Activated CD4-positive, alpha-beta T cell treated with anti-CD3 and anti-CD28 coated beads for 36 hours (primary cell): ENCODE measurements around the gene SPTAN1. TPM values are rescaled to one million over a fixed set of nuclear protein-coding genes. Genes with fewer than 3 reads are reported as not detected.
A peak's percentile ranks its signal among the peaks of the same experiment; 100 is the strongest.
"Not testable (repeated sequence)": the region's sequence is repeated elsewhere in the genome, so short reads cannot be mapped to it uniquely, and the experiment has no call there.

Source experiments
- ATAC-seq: fragments of 200-7000 bp; cut with Tn5 transposase; one replicate; pipeline ENCODE4 v1.10.0; 2021; ENCODE audit warnings: mild to moderate bottlenecking, moderate library complexity
- CTCF ChIA-PET: fragments of 350-600 bp; sonication (Branson Sonifier 250); formaldehyde crosslinking; loops from one replicate; lab custom pipeline; 2021; ENCODE audit warnings: antibody characterized with exemption; lab: Charles Lee
- POLR2A ChIA-PET: fragments of 350-600 bp; sonication (Branson Sonifier 250); formaldehyde crosslinking; loops from one replicate; lab custom pipeline; 2021; ENCODE audit warnings: antibody characterized with exemption, inconsistent platforms; lab: Charles Lee
- DNase-seq: peaks from one replicate; pipeline ENCODE4 v3.0.0-alpha.2; 2020
- H3K27ac Mint-ChIP-seq: one replicate; pipeline ENCODE4 v1.8.0; 2021; ENCODE audit warnings: mixed read lengths
- H3K27me3 Mint-ChIP-seq: one replicate; pipeline ENCODE4 v1.8.0; 2021; ENCODE audit warnings: mixed read lengths
- H3K36me3 Mint-ChIP-seq: one replicate; pipeline ENCODE4 v1.8.0; 2021; ENCODE audit warnings: low read depth, mixed read lengths
- H3K4me1 Mint-ChIP-seq: one replicate; pipeline ENCODE4 v1.8.0; 2021; ENCODE audit warnings: mixed read lengths
- H3K4me3 Mint-ChIP-seq: one replicate; pipeline ENCODE4 v1.8.0; 2021; ENCODE audit warnings: mild to moderate bottlenecking, moderate library complexity, mixed read lengths
- H3K9me3 Mint-ChIP-seq: one replicate; pipeline ENCODE4 v1.8.0; 2021; ENCODE audit warnings: low read depth, mixed read lengths
- intact Hi-C, 2 experiments: fragments of 100-400 bp; cut with DNase I in 1 of 2; cut with micrococcal nuclease in 1 of 2; formaldehyde crosslinking; loops; one replicate each; pipeline versions ENCODE4 v1.14.2 to v1.15.1; 2022 to 2024; cut with DNase I, micrococcal nuclease
- total RNA-seq, 2 experiments: library from RNA; stranded (reverse); gene quantifications; one replicate each; pipeline ENCODE4 v1.2.3, GENCODE V29; 2021

The SPTAN1 gene
- total RNA-seq, 2 experiments from 2014 or later: 192 to 269 TPM

DNA sequence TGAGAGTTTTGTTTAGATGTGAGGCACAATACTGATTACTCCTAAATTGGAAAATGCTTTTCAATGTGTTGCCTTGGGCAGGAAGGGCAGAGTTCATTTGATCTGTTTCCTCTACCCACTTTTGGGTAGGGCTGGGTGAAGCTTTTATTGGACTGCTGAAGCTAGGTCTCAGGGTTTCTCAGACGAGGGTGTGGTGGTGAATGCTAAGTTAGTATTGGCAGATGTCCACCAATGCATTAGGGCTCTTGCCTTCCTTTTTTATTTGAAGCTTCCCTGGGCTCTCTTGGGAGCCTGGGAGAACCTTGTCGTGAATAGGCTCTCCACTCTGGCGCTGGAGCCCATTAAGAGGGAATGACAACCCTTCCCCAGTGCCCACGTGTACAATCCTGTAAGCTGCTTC lies 23.1 kb downstream of the SPTAN1 start:
- DNase-seq (no peak), ATAC-seq (no peak)
- H3K27ac Mint-ChIP-seq: no peak overlapping the region
- H3K27me3 Mint-ChIP-seq: no peaks in the 10 kb centered on the region
- intact Hi-C loops: no loop called here
- no peak overlapping the region for H3K4me3 Mint-ChIP-seq
- H3K36me3 Mint-ChIP-seq: peaks cover 55% of the 10 kb centered on the region
- ChIA-PET CTCF (no interaction called here), POLR2A (interaction anchor here (0.5 kb wide), 1 partner anchor 141 kb away, joined by 6 read pairs; no protein-coding TSS in a partner anchor)
- peaks cover 7% of the 10 kb centered on the region for H3K4me1 Mint-ChIP-seq
- no peaks in the 10 kb centered on the region for H3K9me3 Mint-ChIP-seq

DNA sequence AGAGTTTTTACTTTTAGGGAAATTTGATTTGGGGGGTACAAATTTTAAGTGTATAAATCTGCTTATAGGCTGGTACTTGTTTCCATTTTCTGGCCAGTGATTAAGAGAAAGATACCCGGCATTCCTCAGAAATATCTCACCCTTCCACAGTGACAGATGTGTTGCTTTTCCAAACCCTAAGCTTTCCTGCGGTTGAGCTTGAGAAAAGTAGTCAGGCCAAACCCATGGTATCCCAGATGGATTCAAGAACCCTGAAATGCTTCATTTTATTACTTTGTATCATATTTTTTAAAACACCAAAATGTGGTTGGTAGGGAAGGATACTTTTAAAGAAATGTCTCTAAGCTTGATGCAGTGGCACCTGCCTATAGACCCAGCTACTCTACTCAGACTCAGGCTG lies 23.5 kb downstream of the SPTAN1 start:
- intact Hi-C loops: no loop called here
- Mint-ChIP-seq H3K27ac (no peak overlapping the region), H3K4me3 (no peak overlapping the region), H3K4me1 (peaks cover 7% of the 10 kb centered on the region), H3K9me3 (no peaks in the 10 kb centered on the region), H3K27me3 (no peaks in the 10 kb centered on the region), H3K36me3 (peaks cover 58% of the 10 kb centered on the region)
- ChIA-PET CTCF (no interaction called here), POLR2A (no interaction called here)
- ATAC-seq: no peak
- DNase-seq: no peak

DNA sequence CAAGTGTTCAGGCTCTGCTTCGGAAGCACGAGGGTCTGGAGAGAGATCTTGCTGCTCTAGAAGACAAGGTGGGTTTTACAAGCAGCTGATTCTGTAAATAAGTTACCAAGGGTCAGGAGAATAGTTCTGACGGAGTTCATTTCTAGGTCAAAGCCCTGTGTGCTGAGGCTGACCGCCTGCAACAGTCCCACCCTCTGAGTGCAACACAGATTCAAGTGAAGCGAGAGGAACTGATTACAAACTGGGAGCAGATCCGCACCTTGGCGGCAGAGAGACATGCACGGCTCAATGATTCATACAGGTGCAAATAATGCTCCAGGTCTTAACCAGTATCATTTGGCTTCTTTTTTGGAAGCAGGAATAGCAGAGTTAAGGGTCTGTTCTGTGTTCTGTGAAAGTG lies 24.8 kb downstream of the SPTAN1 start:
- CTCF ChIA-PET: no interaction called here
- intact Hi-C loops: no loop called here
- no peak overlapping the region for H3K27ac Mint-ChIP-seq
- peaks cover 63% of the 10 kb centered on the region for H3K36me3 Mint-ChIP-seq
- DNase-seq: no peak
- H3K4me3 Mint-ChIP-seq: no peak overlapping the region
- POLR2A ChIA-PET: no interaction called here
- no peaks in the 10 kb centered on the region for H3K27me3 Mint-ChIP-seq
- peaks cover 7% of the 10 kb centered on the region for H3K4me1 Mint-ChIP-seq
- no peak for ATAC-seq
- H3K9me3 Mint-ChIP-seq: no peaks in the 10 kb centered on the region

DNA sequence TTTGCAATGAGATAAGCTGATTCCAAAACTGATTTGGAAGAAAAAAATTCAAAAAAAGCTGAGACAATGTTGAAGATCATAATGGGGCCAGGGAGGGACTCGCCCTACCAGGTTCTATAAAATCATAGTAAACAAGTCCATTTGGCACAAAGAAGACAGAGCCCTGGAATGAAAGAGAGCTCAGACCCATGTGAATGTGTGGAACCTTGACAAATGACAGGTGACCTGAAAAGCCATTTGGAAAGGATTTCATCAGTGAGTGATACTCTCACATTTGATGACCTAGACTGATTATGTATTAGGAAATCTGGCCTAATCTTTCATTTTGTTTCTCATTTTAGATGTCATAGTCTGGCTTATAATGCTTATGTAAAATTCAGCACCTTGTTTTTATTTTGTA lies 26.8 kb downstream of the SPTAN1 start:
- CTCF ChIA-PET: interaction anchor here (0.7 to 0.9 kb wide), 4 partner anchors 10 to 160 kb away, joined by 3 to 4 read pairs (median 3); no protein-coding TSS in a partner anchor

DNA sequence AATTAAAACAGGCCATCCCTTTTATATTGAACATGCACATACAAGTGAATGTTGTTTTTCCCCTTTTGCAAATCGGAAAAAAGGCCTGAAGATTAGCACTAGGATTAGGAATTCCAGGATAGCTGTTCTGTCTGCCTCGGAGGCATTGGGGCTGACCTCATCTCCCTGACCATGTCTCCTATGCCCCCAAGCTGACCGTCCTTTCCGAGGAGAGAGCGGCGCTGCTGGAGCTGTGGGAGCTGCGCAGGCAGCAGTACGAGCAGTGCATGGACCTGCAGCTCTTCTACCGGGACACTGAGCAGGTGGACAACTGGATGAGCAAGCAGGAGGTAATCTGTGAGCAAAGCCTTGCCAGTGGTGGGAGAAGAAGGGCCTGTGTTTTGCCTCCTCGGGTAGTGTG lies 28.3 kb downstream of the SPTAN1 start:
- H3K4me3 Mint-ChIP-seq: no peak overlapping the region
- peak overlapping the region; percentile 24 for H3K27ac Mint-ChIP-seq
- intact Hi-C loops: no loop called here
- ChIA-PET CTCF (interaction anchor here (0.6 kb wide), 1 partner anchor 711 kb away, joined by 4 read pairs; no protein-coding TSS in a partner anchor), POLR2A (no interaction called here)
- H3K36me3 Mint-ChIP-seq: peaks cover 79% of the 10 kb centered on the region
- DNase-seq (no peak), ATAC-seq (no peak)
- H3K9me3 Mint-ChIP-seq: no peaks in the 10 kb centered on the region
- no peaks in the 10 kb centered on the region for H3K27me3 Mint-ChIP-seq
- no peaks in the 10 kb centered on the region for H3K4me1 Mint-ChIP-seq

More for the DNA sequence above, 26.8 kb downstream of the SPTAN1 start:
- H3K36me3 Mint-ChIP-seq: peaks cover 78% of the 10 kb centered on the region
- no peak overlapping the region for H3K27ac Mint-ChIP-seq
- H3K9me3 Mint-ChIP-seq: no peaks in the 10 kb centered on the region
- no peak for ATAC-seq
- intact Hi-C loops: no loop called here
- no peak for DNase-seq
- peaks cover 3% of the 10 kb centered on the region for H3K4me1 Mint-ChIP-seq
- no peak overlapping the region for H3K4me3 Mint-ChIP-seq
- POLR2A ChIA-PET: interaction anchor here (0.6 kb wide), 2 partner anchors 11 to 323 kb away, joined by 3 to 4 read pairs; no protein-coding TSS in a partner anchor
- H3K27me3 Mint-ChIP-seq: no peaks in the 10 kb centered on the region

DNA sequence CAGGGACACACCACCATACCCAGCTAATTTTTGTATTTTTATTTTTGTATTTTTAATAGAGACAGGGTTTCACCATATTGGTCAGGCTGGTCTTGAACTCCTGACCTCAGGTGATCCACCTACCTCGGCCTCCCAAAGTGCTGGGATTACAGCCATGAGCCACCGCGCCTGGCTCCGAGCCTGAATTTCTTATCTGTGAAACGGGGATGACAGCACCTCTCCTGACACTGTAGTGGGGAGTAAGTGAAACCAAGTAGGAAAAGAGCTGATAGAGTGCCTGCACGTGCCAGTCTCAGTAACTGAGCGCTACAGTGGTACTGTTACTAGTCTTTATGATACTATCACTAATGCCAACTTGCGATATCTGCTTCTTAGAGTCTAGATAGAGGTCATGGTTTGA lies 32.8 kb downstream of the SPTAN1 start:
- DNase-seq, ATAC-seq, H3K9me3 Mint-ChIP-seq, H3K4me3 Mint-ChIP-seq, POLR2A ChIA-PET, H3K27me3 Mint-ChIP-seq: not testable (repeated sequence)
- CTCF ChIA-PET: interaction anchor here (1.1 kb wide), 1 partner anchor 35 kb away, joined by 3 read pairs; no protein-coding TSS in a partner anchor
- intact Hi-C loops: loop anchor here in 1 of 2 experiments (5.0 kb wide), 1 partner anchor 33 kb away; the partner anchor contains the start of gene SPTAN1
- Mint-ChIP-seq H3K27ac (peak overlapping the region; percentile 19), H3K36me3 (peaks cover 72% of the 10 kb centered on the region), H3K4me1 (peaks cover 15% of the 10 kb centered on the region)

DNA sequence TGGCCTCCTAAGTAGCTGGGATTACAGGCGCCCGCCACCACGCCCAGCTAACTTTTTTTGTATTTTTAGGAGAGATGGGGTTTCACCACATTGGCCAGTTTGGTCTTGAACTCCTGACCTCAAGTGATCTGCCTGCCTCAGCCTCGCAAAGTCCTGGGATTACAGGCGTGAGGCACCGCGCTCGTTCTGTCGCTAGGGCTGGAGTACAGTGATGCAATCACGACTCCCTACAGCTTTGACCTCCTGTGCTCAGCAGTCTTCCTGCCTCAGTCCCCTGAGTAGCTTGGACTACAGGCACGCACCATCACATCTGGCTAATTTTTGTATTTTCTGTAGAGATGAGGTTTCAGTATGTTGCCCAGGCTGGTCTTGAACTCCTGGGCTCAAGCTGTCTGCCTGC lies 34.5 kb downstream of the SPTAN1 start:
- POLR2A ChIA-PET: interaction anchor here (0.6 kb wide), 1 partner anchor 442 kb away, joined by 3 read pairs; no protein-coding TSS in a partner anchor

DNA sequence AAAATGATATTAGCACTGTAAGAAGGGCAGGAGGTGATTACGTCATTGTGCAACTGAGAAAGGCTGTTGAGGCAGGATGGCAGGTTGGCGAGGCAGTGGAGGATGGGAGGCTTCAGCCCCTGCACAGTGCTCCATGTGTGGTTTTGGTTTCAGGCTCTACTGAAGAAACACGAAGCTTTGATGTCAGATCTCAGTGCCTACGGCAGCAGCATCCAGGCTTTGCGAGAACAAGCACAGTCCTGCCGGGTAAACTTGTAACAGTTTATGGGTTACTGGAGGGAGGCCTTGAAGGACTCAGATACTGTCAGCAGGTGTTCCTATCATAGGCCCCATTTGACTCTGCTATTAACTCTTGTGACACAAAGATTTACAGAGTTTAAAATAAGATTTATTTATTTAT lies 35.1 kb downstream of the SPTAN1 start:
- H3K27me3 Mint-ChIP-seq: no peaks in the 10 kb centered on the region
- no peak overlapping the region for H3K4me3 Mint-ChIP-seq
- peak; percentile 99 for ATAC-seq
- POLR2A ChIA-PET: interaction anchor here (0.6 kb wide), 1 partner anchor 442 kb away, joined by 3 read pairs; no protein-coding TSS in a partner anchor
- intact Hi-C loops: loop anchor here (1.0 to 5.0 kb wide), 3 partner anchors 35 to 83 kb away; partner anchors contain the start of genes SPTAN1 (in 2 of the 2) and GLE1 (in 1 of the 2)
- H3K36me3 Mint-ChIP-seq: peaks cover 68% of the 10 kb centered on the region
- peak; percentile 82 for DNase-seq
- peak overlapping the region; percentile 85 for H3K27ac Mint-ChIP-seq
- H3K9me3 Mint-ChIP-seq: no peaks in the 10 kb centered on the region
- CTCF ChIA-PET: interaction anchor here (0.6 to 1.0 kb wide), 2 partner anchors 76 to 148 kb away, joined by 3 read pairs; no protein-coding TSS in a partner anchor
- H3K4me1 Mint-ChIP-seq: peaks cover 15% of the 10 kb centered on the region

More for the DNA sequence above, 34.5 kb downstream of the SPTAN1 start:
- H3K27ac Mint-ChIP-seq: peak overlapping the region; percentile 85
- ATAC-seq: peak; percentile 8
- H3K9me3 Mint-ChIP-seq, DNase-seq, H3K4me3 Mint-ChIP-seq, H3K27me3 Mint-ChIP-seq: not testable (repeated sequence)
- CTCF ChIA-PET: interaction anchor here (1.0 kb wide), 1 partner anchor 148 kb away, joined by 3 read pairs; no protein-coding TSS in a partner anchor
- intact Hi-C loops: loop anchor here (1.0 to 5.0 kb wide), 3 partner anchors 35 to 83 kb away; partner anchors contain the start of genes SPTAN1 (in 2 of the 2) and GLE1 (in 1 of the 2)
- peaks cover 70% of the 10 kb centered on the region for H3K36me3 Mint-ChIP-seq
- peaks cover 15% of the 10 kb centered on the region for H3K4me1 Mint-ChIP-seq

DNA sequence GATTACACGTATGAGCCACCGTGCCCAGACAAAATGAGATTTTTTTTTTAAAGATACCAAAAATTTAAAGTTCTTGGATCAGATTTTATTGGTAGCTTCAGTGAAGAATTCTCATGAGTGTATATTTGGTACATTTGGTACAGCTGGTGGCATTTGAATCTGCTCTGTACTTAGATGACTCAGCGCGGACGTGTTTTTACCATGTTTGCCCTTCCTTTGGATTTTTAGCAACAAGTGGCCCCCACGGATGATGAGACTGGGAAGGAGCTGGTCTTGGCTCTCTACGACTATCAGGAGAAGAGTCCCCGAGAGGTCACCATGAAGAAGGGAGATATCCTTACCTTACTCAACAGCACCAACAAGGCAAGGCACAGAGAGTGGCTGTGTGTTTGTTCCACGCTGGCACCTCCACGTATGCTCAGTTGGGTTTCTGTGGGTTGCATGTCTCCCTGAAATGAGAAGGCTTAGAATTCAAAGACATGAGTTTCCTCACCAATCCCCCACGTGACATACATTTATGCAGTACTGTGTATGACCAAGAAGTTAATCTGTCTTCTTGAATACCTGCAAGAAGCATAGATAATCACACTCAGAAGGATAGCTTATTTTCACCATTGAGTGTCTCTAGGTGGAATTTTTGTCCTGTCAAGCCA lies 36.3 kb downstream of the SPTAN1 start:
- ATAC-seq (peak; percentile 13), DNase-seq (peak; percentile 19)
- CTCF ChIA-PET: no interaction called here
- H3K4me3 Mint-ChIP-seq: no peak overlapping the region
- H3K4me1 Mint-ChIP-seq: peaks cover 15% of the 10 kb centered on the region
- peaks cover 68% of the 10 kb centered on the region for H3K36me3 Mint-ChIP-seq
- POLR2A ChIA-PET: interaction anchor here (0.6 to 0.7 kb wide), 3 partner anchors 39 to 428 kb away, joined by 3 to 8 read pairs (median 4); no protein-coding TSS in a partner anchor
- H3K9me3 Mint-ChIP-seq: no peaks in the 10 kb centered on the region
- intact Hi-C loops: loop anchor here in 1 of 2 experiments (5.0 kb wide), 1 partner anchor 36 kb away; the partner anchor contains the start of gene SPTAN1
- no peaks in the 10 kb centered on the region for H3K27me3 Mint-ChIP-seq
- H3K27ac Mint-ChIP-seq: peak overlapping the region; percentile 75

DNA sequence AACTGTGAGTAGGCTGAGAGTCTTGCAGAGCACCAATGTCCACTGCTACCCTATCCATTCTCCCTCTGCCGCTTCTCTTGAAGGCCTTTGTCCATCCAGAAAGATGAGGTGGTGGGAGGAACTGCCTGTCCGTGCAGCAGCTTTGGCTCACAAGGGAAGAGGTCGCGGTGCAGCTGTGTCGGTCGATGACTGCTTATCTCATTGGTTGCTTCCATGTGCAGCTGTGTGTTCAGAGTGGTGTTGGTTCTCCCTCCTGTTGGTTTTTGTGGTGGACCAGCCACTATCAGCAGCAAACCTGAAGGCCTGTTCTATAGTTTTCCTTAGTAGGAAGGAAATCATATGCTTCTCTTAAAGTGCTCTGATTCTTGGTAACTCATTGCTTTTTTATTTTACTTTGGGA lies 40.7 kb downstream of the SPTAN1 start:
- ATAC-seq: no peak
- CTCF ChIA-PET: no interaction called here
- POLR2A ChIA-PET: no interaction called here
- Mint-ChIP-seq H3K27ac (no peak overlapping the region), H3K4me3 (no peak overlapping the region), H3K4me1 (peaks cover 7% of the 10 kb centered on the region), H3K36me3 (peaks cover 51% of the 10 kb centered on the region), H3K9me3 (no peaks in the 10 kb centered on the region), H3K27me3 (no peaks in the 10 kb centered on the region)
- DNase-seq: no peak
- intact Hi-C loops: loop anchor here in 1 of 2 experiments (10.0 kb wide), 1 partner anchor 298 kb away; no protein-coding TSS in a partner anchor

DNA sequence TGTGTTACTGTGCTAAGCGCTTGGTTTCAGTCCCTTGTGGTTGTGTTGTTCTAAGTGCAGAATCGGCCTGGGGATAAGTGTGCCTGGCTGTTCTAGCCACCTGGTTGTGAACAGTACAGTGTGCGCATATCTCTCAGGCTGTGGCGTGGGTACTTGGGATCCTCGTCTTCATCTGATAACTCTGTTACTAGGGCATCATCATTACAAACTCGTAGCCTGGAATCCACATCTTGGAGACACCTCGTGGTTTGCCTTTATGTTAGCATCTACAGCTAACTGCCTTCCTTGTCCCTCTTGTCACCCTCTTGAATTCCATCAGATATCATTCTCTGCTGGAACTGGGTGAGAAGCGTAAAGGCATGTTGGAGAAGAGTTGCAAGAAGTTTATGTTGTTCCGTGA lies 41.5 kb downstream of the SPTAN1 start:
- H3K27ac Mint-ChIP-seq: peak overlapping the region; percentile 47
- H3K27me3 Mint-ChIP-seq: no peaks in the 10 kb centered on the region
- POLR2A ChIA-PET: no interaction called here
- H3K4me1 Mint-ChIP-seq: peaks cover 2% of the 10 kb centered on the region
- CTCF ChIA-PET: interaction anchor here (1.0 kb wide), 1 partner anchor 49 kb away, joined by 3 read pairs; no protein-coding TSS in a partner anchor
- intact Hi-C loops: loop anchor here in 1 of 2 experiments (10.0 kb wide), 1 partner anchor 299 kb away; no protein-coding TSS in a partner anchor
- H3K4me3 Mint-ChIP-seq: no peak overlapping the region
- no peak for ATAC-seq
- H3K36me3 Mint-ChIP-seq: peaks cover 52% of the 10 kb centered on the region
- H3K9me3 Mint-ChIP-seq: no peaks in the 10 kb centered on the region
- no peak for DNase-seq
